ENCODE data around the gene TUBA1C. TPM values are rescaled to one million over a fixed set of nuclear protein-coding genes. Genes with fewer than 3 reads are reported as not detected.

Gene TUBA1C
- 100 to 1,000 TPM in 1 of 4 donors, 10 to 100 TPM in 3; 45.5 to 142 (median 55.1) TPM for total RNA-seq

DNA sequence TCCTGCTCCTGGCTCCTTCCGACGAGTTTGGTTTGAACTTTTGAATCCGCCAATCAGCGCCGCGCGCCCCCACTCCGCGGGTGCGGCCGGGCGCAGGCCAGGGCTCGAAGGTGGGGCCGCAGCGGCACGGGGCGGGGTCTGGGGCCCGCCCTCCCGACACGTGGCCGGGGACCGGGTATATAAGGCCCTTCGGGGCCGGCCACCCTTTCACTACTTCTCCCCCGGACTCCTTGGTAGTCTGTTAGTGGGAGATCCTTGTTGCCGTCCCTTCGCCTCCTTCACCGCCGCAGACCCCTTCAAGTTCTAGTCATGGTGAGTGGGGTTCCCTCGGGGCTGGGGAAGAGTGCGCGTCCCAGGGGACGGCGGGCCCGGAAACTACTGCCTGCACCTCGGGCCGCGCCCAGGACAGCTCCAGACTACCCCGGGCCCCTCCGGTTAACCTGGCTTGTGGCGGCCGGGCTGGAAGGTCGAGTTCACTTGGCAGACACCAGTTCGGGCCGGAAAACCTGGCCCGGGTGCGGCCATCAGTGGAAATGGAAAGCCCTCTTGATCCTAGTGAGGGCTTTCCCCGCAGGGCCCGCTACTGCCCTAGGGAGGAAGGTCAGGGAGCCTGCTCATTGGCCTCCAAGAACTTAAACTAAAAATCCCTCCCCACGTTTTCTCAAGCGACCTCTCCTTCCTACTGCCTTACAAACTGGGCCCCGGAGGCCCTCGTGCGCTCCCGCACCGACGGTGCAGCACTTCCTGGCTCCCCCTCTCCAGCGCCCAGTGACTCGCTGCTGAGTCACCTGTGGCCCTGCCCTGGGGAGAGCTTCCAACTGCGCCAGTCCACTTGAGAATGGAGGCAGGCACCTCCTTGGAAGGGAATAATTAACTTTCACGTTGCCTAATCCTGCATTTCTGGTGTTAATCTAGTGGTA lies at the start of gene TUBA1C:
Gene TUBA1C (plus strand): TSS at position 210 of the 920 bp plus-strand sequence. CDS start 100 bp downstream, at position 310.
- H3K36me3 ChIP-seq: peaks cover 0 to 9% (median 0%) of the 10 kb centered on the region in 3 donors
- peak; percentile 80 for DNase-seq (ENCODE audit: low spot score in 2 of 2)
- peaks cover 0 to 63% (median 23%) of the 10 kb centered on the region in 4 donors for H3K4me1 ChIP-seq
- H3K9me3 ChIP-seq: no peaks in the 10 kb centered on the region
- H3K27ac ChIP-seq: peak within 1 kb of the TSS; percentile 71 to 97 (median 92)
- peak within 1 kb of the TSS; percentile 87 to 95 (median 90) for H3K4me3 ChIP-seq
- TF ChIP-seq POLR2A (IDR thresholded peaks at IDR 0.05): peak; percentile 74 to 89
- peak in 1 of 2 donors; percentile 93 for TF ChIP-seq EP300 (IDR thresholded peaks at IDR 0.05)
- TF ChIP-seq, protein P1, sequence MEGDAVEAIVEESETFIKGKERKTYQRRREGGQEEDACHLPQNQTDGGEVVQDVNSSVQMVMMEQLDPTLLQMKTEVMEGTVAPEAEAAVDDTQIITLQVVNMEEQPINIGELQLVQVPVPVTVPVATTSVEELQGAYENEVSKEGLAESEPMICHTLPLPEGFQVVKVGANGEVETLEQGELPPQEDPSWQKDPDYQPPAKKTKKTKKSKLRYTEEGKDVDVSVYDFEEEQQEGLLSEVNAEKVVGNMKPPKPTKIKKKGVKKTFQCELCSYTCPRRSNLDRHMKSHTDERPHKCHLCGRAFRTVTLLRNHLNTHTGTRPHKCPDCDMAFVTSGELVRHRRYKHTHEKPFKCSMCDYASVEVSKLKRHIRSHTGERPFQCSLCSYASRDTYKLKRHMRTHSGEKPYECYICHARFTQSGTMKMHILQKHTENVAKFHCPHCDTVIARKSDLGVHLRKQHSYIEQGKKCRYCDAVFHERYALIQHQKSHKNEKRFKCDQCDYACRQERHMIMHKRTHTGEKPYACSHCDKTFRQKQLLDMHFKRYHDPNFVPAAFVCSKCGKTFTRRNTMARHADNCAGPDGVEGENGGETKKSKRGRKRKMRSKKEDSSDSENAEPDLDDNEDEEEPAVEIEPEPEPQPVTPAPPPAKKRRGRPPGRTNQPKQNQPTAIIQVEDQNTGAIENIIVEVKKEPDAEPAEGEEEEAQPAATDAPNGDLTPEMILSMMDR (IDR thresholded peaks at IDR 0.05): no peak
- H3K27me3 ChIP-seq: no peaks in the 10 kb centered on the region
- 1% methylated on average over 39 to 59 of the region's 61 CpGs for WGBS, 2 donors

GRCh38 chr12:49219417-49220026 lies 45.4 kb upstream of the TUBA1C start:
- H3K27ac ChIP-seq: no peak overlapping the region
- TF ChIP-seq, protein P1 (IDR thresholded peaks at IDR 0.05): no peak
- TF ChIP-seq POLR2A (IDR thresholded peaks at IDR 0.05) (no peak), EP300 (IDR thresholded peaks at IDR 0.05) (no peak)
- H3K9me3 ChIP-seq: no peaks in the 10 kb centered on the region
- WGBS, 2 donors: 88 to 89% methylated on average over 11 of the region's 11 CpGs
- H3K4me3 ChIP-seq: no peak overlapping the region
- no peaks in the 10 kb centered on the region for H3K27me3 ChIP-seq
- no peak for DNase-seq (ENCODE audit: low spot score in 2 of 2)
- no peaks in the 10 kb centered on the region for H3K36me3 ChIP-seq
- peaks cover 0 to 24% (median 10%) of the 10 kb centered on the region in 4 donors for H3K4me1 ChIP-seq

DNA sequence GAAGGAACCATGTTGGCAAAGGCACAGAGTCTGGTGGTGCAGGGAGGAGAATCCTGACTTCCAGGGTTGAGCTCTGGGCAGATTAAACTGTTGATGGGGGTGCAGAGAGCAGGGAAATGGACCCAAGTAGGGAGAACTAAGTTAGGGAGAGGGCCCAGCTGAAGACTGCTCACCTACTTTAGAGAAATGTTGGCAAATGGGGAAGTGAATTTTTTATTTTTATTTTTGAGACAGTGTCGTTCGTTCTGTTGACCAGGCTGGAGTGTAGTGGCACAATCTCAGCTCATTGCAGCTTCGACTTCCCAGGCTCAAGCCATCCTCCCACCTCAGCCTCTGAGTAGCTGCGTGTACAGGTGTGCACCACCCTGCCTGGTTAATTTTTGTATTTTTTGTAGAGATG lies 43.9 kb upstream of the TUBA1C start:
- H3K9me3 ChIP-seq: no peaks in the 10 kb centered on the region
- H3K4me3 ChIP-seq: no peak overlapping the region
- H3K27me3 ChIP-seq: no peaks in the 10 kb centered on the region
- no peak for DNase-seq (ENCODE audit: low spot score in 2 of 2)
- no peaks in the 10 kb centered on the region for H3K36me3 ChIP-seq
- peaks cover 0 to 14% (median 4%) of the 10 kb centered on the region in 4 donors for H3K4me1 ChIP-seq
- WGBS, 2 donors: 77 to 81% methylated on average over 4 of the region's 4 CpGs
- no peak overlapping the region for H3K27ac ChIP-seq
- no peak for TF ChIP-seq EP300 (IDR thresholded peaks at IDR 0.05)

- 94% methylated on average over 1 of the region's 1 CpG for WGBS, 2 donors
- DNase-seq (ENCODE audit: low spot score in 2 of 2): no peak
- peaks cover 0 to 14% (median 4%) of the 10 kb centered on the region in 4 donors for H3K4me1 ChIP-seq
- no peak overlapping the region for H3K4me3 ChIP-seq
- H3K9me3 ChIP-seq: no peaks in the 10 kb centered on the region
- TF ChIP-seq POLR2A (IDR thresholded peaks at IDR 0.05) (no peak), EP300 (IDR thresholded peaks at IDR 0.05) (no peak)
- TF ChIP-seq, protein P1 (IDR thresholded peaks at IDR 0.05): no peak
- H3K36me3 ChIP-seq: no peaks in the 10 kb centered on the region
- H3K27me3 ChIP-seq: no peaks in the 10 kb centered on the region
- peak overlapping the region in 3 of 4 donors; percentile 61 to 84 (median 71) for H3K27ac ChIP-seq
Observed at GRCh38 chr12:49223122-49223521, 41.8 kb upstream of the TUBA1C start.

DNA sequence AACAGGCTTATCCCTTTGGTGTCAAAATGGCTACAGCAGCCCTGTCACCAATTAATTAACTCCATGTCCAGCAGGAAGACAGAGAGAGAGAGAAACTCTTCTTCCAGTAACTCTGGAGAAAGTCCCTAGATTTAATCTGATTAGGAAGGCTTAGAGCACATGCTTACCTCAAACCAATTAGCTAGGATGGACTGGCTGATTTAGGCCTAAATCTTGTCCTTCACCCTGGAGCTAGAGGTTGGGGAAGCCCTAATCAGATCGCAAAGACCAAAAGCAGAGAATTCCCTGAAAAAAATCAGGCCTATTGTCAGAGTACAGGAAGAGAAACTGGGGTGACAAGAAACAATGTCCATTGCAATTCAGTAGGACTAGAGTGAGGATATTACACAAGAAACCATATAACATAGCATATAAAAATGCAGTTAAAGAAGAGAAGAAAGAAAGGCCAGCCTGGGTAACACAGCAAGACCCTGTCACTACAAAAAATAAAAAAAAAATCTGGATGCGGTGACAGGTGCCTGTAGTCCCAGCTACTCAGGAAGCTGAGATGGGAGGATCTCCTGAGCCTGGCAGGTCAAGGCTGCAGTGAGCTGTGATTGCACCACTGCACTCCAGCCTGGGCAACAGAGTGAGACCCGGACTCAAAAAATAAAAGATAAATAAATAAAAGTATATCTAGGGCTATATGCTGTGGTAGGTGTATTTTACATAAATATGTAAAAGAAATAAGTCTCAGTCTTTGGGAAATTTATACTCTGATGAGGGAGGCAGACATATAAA lies 41.1 kb upstream of the TUBA1C start:
- Histone ChIP-seq H3K4me1 (peaks cover 0 to 14% (median 4%) of the 10 kb centered on the region in 4 donors), H3K9me3 (no peaks in the 10 kb centered on the region), H3K27ac (peak overlapping the region in 1 of 4 donors; percentile 84), H3K4me3 (no peak overlapping the region), H3K27me3 (no peaks in the 10 kb centered on the region), H3K36me3 (no peaks in the 10 kb centered on the region)
- WGBS, 2 donors: 82 to 84% methylated on average over 3 of the region's 3 CpGs
- no peak for DNase-seq (ENCODE audit: low spot score in 2 of 2)
- TF ChIP-seq, protein P1 (IDR thresholded peaks at IDR 0.05): no peak
- no peak for TF ChIP-seq POLR2A (IDR thresholded peaks at IDR 0.05)
- no peak for TF ChIP-seq EP300 (IDR thresholded peaks at IDR 0.05)
